ENCODE measurements around the gene DIS3L2.

Gene DIS3L2

GRCh38 chr2:231937057-231937456 is 24.5 kb upstream of the DIS3L2 start:
- TF ChIP-seq ESRRG (CRISPR knock-in tag; IDR thresholded peaks at IDR 0.05): no peak
- TF ChIP-seq PPARA (CRISPR knock-in tag; IDR thresholded peaks at IDR 0.05; ENCODE audit: borderline replicate concordance): no peak
- no peak for TF ChIP-seq TOX (CRISPR knock-in tag; IDR thresholded peaks at IDR 0.05; ENCODE audit: borderline replicate concordance)
- no peak for TF ChIP-seq TCF4 (CRISPR knock-in tag; IDR thresholded peaks at IDR 0.05; ENCODE audit: borderline replicate concordance)
- ATAC-seq: no peak

- TF ChIP-seq, protein P1, sequence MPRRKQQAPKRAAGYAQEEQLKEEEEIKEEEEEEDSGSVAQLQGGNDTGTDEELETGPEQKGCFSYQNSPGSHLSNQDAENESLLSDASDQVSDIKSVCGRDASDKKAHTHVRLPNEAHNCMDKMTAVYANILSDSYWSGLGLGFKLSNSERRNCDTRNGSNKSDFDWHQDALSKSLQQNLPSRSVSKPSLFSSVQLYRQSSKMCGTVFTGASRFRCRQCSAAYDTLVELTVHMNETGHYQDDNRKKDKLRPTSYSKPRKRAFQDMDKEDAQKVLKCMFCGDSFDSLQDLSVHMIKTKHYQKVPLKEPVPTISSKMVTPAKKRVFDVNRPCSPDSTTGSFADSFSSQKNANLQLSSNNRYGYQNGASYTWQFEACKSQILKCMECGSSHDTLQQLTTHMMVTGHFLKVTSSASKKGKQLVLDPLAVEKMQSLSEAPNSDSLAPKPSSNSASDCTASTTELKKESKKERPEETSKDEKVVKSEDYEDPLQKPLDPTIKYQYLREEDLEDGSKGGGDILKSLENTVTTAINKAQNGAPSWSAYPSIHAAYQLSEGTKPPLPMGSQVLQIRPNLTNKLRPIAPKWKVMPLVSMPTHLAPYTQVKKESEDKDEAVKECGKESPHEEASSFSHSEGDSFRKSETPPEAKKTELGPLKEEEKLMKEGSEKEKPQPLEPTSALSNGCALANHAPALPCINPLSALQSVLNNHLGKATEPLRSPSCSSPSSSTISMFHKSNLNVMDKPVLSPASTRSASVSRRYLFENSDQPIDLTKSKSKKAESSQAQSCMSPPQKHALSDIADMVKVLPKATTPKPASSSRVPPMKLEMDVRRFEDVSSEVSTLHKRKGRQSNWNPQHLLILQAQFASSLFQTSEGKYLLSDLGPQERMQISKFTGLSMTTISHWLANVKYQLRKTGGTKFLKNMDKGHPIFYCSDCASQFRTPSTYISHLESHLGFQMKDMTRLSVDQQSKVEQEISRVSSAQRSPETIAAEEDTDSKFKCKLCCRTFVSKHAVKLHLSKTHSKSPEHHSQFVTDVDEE (CRISPR knock-in tag; IDR thresholded peaks at IDR 0.05): no peak
- TF ChIP-seq SNAI2 (CRISPR knock-in tag; IDR thresholded peaks at IDR 0.05) (no peak), TOX (CRISPR knock-in tag; IDR thresholded peaks at IDR 0.05; ENCODE audit: borderline replicate concordance) (no peak), ESRRG (CRISPR knock-in tag; IDR thresholded peaks at IDR 0.05) (no peak), CSRNP3 (CRISPR knock-in tag; IDR thresholded peaks at IDR 0.05) (no peak), GLIS3 (CRISPR knock-in tag; IDR thresholded peaks at IDR 0.05) (no peak), CSDC2 (CRISPR knock-in tag; IDR thresholded peaks at IDR 0.05) (no peak), OSR1 (CRISPR knock-in tag; IDR thresholded peaks at IDR 0.05) (no peak), ZNF565 (CRISPR knock-in tag; conservative IDR thresholded peaks at IDR 0.05; ENCODE audit: low read depth) (no peak), ZNF70 (CRISPR knock-in tag; IDR thresholded peaks at IDR 0.05) (no peak), ISL1 (CRISPR knock-in tag; IDR thresholded peaks at IDR 0.05) (no peak), ZFP30 (CRISPR knock-in tag; IDR thresholded peaks at IDR 0.05) (no peak)
- TF ChIP-seq, protein P2, sequence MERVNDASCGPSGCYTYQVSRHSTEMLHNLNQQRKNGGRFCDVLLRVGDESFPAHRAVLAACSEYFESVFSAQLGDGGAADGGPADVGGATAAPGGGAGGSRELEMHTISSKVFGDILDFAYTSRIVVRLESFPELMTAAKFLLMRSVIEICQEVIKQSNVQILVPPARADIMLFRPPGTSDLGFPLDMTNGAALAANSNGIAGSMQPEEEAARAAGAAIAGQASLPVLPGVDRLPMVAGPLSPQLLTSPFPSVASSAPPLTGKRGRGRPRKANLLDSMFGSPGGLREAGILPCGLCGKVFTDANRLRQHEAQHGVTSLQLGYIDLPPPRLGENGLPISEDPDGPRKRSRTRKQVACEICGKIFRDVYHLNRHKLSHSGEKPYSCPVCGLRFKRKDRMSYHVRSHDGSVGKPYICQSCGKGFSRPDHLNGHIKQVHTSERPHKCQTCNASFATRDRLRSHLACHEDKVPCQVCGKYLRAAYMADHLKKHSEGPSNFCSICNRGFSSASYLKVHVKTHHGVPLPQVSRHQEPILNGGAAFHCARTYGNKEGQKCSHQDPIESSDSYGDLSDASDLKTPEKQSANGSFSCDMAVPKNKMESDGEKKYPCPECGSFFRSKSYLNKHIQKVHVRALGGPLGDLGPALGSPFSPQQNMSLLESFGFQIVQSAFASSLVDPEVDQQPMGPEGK (CRISPR knock-in tag; IDR thresholded peaks at IDR 0.05; ENCODE audit: borderline replicate concordance): no peak
- TF ChIP-seq, protein P3, sequence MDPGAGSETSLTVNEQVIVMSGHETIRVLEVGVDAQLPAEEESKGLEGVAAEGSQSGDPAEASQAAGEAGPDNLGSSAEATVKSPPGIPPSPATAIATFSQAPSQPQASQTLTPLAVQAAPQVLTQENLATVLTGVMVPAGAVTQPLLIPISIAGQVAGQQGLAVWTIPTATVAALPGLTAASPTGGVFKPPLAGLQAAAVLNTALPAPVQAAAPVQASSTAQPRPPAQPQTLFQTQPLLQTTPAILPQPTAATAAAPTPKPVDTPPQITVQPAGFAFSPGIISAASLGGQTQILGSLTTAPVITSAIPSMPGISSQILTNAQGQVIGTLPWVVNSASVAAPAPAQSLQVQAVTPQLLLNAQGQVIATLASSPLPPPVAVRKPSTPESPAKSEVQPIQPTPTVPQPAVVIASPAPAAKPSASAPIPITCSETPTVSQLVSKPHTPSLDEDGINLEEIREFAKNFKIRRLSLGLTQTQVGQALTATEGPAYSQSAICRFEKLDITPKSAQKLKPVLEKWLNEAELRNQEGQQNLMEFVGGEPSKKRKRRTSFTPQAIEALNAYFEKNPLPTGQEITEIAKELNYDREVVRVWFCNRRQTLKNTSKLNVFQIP (CRISPR knock-in tag; IDR thresholded peaks at IDR 0.05; ENCODE audit: borderline replicate concordance, low read depth): no peak
- no peak for ATAC-seq
Observed at GRCh38 chr2:231939022-231939421, 22.5 kb upstream of the DIS3L2 start.

DNA sequence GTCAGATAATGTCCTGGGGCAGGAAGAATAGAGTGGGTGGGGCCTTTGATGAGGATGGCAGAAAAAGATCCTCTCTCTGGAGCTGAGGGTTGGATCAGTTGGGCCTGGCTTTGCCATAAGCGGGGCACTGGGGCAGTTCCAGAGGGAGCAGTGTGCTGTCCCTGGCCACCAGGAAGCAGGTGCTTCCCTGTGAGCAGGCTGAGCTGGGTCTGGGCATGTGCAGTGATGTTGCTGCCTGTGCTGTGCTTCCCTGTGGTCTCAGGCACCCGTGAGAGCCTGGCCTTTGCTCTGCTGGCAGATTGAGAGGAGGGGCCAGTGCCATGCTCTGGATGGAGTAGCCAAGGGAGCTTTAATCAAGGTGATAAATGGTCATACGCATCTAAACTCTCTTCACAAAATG is 20.7 kb upstream of the DIS3L2 start:
- no peak for ATAC-seq
- TF ChIP-seq, protein P3 (CRISPR knock-in tag; IDR thresholded peaks at IDR 0.05; ENCODE audit: borderline replicate concordance, low read depth): no peak
- TF ChIP-seq TCF4 (CRISPR knock-in tag; IDR thresholded peaks at IDR 0.05; ENCODE audit: borderline replicate concordance): no peak
- TF ChIP-seq ZNF565 (CRISPR knock-in tag; conservative IDR thresholded peaks at IDR 0.05; ENCODE audit: low read depth): no peak
- TF ChIP-seq ARNTL (CRISPR knock-in tag; IDR thresholded peaks at IDR 0.05; ENCODE audit: borderline replicate concordance, low read depth): no peak
- TF ChIP-seq ISL1 (CRISPR knock-in tag; IDR thresholded peaks at IDR 0.05): no peak
- TF ChIP-seq, protein P2 (CRISPR knock-in tag; IDR thresholded peaks at IDR 0.05; ENCODE audit: borderline replicate concordance): no peak
- TF ChIP-seq OSR1 (CRISPR knock-in tag; IDR thresholded peaks at IDR 0.05): no peak
- TF ChIP-seq, protein P1 (CRISPR knock-in tag; IDR thresholded peaks at IDR 0.05): no peak
- TF ChIP-seq ZFP30 (CRISPR knock-in tag; IDR thresholded peaks at IDR 0.05): no peak
- TF ChIP-seq ESRRG (CRISPR knock-in tag; IDR thresholded peaks at IDR 0.05): no peak
- no peak for TF ChIP-seq CREB5 (CRISPR knock-in tag; IDR thresholded peaks at IDR 0.05; ENCODE audit: low read depth)
- no peak for TF ChIP-seq TOX (CRISPR knock-in tag; IDR thresholded peaks at IDR 0.05; ENCODE audit: borderline replicate concordance)
- TF ChIP-seq RARB (CRISPR knock-in tag; IDR thresholded peaks at IDR 0.05): no peak
- TF ChIP-seq SNAI2 (CRISPR knock-in tag; IDR thresholded peaks at IDR 0.05): no peak
- TF ChIP-seq ZC3H10 (CRISPR knock-in tag; IDR thresholded peaks at IDR 0.05): no peak
- TF ChIP-seq ZNF70 (CRISPR knock-in tag; IDR thresholded peaks at IDR 0.05): no peak
- no peak for TF ChIP-seq CSDC2 (CRISPR knock-in tag; IDR thresholded peaks at IDR 0.05)

Data from SK-N-SH treated with all-trans-retinoic acid at 6 μM for 48 hours (cell line).